ENCODE data around the gene PDGFD.

The PDGFD gene

DNA sequence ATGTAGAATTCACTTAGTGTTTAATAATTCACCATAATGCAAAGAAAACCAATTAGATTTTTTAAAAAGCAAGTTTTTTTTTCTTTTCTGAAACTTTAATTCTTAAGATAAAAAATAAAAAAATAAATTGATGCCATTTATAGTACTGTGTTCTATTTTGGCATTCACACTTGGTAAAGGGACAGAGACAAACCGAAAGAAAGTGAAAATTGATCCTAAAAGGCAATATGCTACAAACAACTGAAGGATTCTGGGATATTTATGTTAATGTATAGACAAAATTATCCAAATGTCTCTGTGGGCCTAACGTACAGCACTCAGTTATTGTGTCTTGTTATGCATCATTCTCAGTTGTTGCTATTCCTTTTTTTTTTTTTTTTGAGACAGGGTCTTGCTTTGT, 169.4 kb downstream of the PDGFD start:
- DNase-seq, result no peak

DNA sequence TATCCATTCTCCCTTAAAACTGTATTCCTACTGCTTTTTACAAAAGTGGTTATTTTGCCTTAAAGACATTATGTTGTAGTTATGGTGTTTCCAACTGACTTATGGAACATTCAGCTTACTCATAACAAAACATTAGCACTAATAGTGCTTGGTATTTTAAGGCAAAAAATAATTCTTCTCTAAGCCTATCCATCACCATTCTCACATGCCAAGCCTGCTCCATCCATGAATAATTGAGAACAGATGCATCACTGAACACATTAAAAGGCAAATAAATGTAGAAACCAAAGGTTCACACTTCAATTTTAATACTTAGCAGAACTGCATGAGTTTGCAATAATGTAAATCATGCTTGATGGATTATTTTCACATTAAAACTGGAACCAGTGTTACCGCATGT, 169.9 kb downstream of the PDGFD start:
- peak; percentile 91 for DNase-seq

DNA sequence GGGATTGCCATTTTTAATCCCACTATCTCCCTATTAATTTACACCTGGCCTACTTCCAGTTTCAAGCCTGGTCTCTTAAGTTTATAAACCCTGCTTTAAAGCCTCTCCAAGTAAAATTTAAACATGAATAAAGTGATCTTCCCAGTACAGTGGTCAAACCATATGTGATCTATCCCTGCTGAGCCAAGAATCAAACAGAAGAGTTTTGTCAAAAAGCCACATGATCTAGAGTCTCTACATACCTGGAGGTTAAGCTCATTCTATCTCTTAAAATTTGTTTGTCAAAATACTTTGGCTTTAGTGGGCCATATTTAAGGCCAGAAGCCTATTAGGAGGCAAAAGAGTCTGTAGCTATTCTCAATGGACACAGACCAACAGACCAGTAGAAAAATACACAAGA, 170.4 kb downstream of the PDGFD start:
- DNase-seq, result peak; percentile 83

DNA sequence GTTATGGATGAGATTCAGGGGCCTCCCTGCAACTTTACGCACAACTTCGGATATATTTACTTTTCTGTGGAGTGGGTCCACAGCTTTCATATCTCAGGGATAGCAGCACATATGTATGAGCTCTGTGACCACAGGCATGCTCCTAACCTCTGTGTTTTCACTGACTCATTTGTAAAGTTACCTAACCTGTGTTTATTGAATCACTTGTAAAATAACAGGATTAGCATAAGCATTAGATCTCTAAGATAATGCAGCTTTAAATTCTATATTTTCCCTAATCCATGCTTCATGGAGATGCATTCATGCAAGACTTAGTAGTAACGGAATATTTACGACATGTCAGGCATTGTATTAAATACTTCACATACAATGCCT, 175.4 kb downstream of the PDGFD start:
- DNase-seq, result peak; percentile 67

DNA sequence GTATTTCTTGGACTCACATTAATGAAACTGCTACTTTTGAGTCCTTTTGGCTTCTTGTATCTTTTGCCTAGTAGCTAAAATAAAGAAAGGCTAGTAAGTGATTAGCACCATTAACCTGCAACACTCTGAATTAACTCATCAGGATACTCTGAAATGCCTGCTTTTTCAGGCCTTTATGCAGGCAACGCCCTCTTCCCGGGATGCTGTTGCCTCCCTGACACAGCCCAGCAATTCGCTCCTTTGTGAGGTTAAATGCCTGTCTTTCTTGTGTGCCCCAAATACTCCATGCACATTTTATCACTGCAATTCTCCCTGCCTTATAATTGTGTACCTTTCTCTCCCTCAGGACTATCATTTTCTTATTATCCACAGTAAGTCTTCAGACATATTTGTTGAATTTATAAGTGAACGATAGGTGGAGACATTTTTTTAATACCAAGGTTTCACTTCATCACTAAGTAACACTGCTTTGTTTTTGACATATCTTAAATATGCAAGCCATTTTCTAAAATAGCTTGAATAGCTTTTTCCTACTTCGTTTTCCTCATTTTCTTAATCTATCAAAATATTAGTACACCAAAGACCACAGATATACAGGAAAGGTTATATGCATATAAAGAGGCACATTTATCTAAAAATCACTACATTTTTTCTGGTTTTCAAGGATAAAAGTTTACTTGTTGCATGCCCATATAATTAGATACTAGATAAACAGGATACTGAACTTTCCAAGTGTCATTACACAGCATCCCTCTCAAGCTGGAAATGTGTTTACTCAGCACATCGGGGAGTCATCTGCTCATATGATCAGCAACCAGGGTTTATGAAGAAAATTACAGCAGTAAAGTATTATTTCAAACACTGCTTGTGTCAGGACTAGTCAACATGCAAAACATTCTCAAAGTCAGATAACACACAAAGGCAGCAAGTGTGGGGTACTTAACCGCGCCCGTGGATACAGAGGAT, 176.0 kb downstream of the PDGFD start:
- no peak for DNase-seq

DNA sequence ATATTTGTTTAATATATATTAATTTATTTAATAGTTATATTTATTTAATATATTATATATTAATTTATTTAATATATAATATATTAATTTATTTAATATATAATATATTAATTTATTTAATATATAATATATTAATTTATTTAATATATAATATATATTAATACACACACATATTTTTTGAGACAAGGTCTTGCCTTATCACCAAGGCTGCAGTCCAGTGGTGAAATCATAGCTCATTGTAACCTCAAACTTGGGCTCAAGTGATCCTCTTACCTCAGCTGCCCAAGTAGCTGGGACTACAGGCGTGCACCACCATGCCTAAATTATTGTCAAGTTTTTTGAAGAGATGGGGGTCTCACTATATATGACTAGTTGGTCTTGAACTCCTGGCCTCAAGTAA, 178.9 kb downstream of the PDGFD start:
- DNase-seq, result no peak

DNA sequence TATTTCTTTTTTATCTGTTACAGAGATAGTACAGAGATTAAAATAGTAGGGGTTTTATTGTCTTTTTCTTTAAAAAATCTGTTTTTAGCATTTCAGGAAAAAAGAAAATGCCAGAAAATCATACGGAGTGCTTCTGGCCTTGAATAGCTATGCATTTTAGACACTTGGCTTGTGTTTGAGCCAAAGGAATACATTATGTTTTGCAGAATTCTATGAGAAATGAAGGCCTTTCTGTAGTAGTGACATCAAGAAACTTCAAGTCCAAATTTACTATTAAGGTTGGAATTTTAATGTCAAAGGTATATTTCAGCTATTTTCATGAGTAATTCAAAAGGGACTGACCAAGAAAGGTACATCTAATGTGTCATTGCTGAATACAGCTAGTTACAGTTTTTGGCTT, 183.8 kb downstream of the PDGFD start:
- DNase-seq, result no peak

DNA sequence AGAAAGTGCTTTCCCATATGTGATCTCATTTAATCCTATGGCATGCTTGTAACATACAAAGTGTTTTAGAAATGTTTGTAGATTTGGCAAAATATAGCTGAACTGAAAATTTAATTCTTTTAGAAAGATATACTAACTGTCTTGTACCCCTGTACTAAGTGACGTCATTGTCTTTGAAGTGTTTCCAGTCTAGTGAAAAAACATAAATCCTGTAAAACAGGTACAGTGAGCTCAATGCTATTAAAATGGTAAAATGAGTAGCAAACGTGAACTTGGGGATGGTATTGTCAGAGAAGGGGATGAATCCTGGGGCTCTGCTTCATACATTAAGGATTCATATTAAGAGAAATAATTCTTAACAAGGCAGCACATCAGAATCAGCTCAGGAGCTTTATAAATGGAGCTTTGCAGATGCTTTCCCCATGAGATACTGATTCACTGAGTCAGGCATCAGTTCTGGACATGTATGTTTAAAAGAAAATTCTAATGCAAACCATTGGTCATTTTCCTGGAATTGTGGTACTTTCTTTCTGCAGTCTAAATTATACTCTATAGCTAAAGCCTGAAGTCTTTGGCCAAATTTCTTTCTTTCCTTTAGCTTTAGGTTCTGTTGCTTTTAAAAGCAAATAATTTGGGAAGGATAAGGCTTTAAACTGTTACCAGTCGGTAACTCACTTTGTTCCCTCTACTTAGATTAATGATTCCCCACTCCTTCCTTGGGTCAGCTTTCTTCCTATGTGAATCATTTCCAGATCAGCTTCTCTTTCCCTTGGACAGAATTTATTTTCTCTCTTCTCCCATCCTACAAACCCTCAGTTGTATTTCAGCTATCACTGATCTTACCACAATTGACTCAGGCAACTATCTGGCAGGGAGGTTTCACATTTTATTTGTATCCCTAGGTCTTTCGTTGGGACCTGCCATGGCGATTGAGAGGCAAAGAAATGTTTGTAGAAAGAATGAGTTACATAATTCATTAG, 185.0 kb downstream of the PDGFD start:
- peak; percentile 54 for DNase-seq

DNA sequence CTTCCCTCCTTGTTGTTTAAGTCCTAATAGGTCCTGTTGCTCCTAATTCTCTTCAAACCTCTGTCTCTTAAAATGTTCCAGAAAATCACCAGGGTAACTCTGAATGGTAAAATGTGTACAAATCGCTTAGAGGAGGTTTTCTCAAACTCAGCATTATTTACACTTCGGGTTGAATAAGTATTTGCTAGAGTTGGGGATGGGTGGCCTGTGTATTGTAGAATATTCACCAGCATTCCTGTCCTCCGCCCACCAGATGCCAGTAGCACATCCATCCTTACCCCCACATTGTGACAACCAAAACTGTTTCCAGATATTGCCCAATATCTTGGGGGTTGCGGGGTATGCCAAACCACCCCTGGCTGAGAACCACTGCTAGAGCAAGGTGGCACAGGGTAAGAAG, 191.9 kb downstream of the PDGFD start:
- DNase-seq, result no peak

DNA sequence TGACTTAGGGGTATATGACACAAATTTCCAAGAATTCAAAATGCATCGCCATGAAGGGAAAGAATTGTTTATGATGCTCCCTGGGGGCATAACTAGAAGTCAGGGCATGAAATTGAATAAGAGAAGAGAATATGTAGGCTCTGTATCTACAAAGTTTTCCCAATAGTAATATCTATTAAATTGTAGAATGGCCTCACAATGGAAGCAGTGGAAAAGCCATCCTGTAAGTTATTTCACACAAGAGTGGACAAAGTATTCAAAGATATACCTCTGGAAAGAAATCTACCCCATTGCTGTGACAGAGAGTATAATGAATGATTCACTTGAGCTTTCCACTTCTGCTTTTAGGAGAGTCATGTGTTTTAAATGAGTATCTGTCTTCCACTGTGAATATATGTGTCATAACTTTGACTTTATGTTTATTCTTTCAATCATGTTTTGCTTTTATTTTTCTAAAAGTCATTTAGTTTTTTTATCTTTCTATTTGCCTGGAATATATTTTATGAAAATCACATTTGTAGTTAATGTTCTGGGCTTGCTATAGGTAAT, 193.2 kb downstream of the PDGFD start:
- no peak for DNase-seq

DNA sequence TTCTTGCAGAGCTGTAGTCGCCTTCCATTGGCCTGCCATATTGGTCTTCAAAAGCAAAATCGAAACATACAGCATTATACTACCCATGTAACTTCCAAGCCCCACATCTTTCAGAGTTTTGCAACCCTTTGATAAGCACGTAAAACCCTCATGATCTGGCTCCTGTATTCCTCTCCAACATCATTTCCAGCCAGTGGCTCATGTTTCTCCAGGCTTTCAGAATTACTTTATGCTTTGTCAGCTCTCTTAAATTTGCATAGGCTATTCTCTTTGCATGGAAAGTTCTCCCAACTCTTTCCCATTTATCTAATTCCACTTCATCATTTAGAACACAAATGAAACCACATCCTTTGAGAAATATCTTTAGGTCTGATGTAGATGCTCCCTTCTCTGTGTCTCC, 195.3 kb downstream of the PDGFD start:
- DNase-seq, result no peak

DNA sequence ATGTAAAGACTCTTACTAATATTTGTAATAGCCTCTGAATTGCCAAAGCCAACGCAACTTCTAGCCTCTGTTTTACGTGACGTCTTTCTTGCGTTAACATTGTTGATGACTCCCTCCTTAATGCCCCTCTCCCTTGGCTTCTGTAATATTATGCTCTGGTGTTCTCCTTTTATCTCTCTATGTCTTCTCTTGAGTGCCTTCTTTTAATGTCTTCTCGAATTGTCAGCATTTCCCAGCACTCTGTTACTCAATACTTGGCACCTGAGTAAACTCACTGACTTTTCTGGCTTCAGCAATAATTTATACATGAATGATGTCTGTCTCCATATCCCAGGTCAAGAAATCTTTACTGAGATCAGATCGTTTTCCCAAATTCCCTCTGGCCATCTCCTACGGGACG, 196.0 kb downstream of the PDGFD start:
- no peak for DNase-seq

DNA sequence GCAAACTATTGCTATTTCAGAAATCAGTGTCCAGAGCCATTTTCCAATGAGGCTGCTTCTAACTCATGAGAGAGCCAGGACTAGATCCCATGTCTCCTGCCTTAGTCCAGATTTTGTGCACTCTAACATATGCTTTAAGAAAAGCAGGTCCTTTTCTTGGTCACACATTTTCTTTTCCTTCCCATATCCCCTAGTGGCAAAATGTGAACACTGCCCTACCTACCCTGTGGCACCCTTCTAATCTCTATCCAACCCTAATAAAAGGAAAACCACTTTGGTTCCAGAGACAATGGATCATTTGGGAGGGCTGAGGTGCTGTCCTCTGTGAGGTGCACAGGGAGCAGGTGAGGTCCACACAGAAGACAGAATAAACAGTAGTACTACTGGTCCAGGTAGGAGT, 199.6 kb downstream of the PDGFD start:
- DNase-seq, result no peak

DNA sequence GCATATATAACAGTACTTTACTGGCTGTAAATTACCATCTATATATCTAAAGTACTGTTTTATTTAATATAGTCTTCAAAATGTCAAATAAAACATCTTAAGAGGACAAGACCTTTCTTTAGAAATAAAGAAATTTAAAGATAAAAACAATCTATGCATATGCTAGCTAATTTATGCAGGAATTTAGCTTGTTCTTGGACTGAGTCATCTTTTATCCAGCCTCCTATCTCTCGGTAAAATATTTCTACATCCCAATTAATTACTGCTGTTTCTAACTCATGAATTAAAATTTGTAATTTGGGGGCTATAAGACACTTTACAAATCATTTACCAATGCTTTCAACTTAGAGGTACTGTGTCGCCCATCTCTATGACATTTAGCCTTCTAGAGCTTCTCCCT, 200.3 kb downstream of the PDGFD start:
- no peak for DNase-seq

DNA sequence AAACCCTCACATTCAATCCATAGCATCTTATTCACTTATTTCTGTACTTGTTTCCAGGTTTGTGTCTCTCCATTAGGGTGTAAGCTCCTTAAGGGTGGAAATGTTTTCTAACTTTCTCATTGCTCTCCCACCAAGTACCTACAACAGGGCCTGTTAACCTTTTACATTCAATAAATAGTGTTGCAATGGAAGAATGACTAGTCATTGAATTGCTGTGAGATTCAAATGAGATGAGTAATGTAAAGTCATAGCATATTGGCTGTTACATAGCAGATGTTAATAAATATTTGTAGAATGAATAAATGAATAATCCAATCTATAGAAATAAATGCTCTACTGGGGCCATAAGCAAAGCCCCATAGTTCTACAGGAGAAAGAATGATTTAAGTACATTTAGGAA, 202.9 kb downstream of the PDGFD start:
- DNase-seq, result peak; percentile 90

DNA sequence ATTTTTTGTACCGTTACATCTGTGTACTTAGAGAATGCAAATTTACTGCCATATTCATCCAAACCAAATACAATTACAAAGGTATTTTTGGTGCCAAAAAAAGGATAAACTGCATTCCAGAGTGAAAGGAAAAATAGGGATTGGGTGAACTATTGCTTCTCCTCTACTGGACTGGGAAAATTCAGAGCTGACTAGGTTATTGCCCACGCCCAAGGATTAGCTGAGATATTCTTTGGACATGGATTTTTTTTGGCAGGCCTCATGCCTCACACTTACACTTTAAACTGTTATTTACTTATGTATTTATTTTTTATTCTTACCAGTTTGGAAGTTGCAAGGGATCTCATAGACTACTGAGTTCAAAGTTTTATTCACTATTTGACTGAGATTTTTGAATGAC, 203.8 kb downstream of the PDGFD start:
- DNase-seq, result no peak

DNA sequence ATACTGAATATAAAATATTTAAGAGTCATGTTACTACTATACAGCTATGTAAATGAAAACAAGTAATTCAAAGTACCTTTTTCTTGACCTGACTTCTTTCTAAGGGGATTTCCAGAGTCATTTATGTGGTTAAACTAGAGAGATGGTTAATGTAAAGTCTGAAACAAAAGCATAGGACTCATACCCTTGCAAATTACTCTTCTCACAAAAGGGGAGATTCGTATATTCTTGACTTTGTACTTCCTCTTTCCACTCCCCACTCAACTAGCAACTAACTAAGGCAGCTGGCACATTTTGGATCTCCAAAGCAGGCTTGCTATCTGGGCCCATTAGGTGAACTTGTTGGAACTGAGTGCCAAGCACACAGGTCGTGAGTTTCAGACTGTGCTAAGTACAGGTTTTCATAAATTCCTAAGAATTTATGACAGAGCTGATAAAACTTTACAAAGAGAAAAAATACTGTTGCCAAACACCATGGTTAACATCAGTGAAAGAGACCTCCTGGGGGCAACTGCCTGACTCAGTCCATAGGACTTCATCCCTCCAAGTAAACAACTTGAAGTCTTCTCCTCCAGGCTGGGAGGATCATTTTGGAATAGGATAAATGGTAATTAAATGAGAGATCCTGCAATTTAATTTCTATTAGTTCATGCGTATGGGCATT, 204.5 kb downstream of the PDGFD start:
- DNase-seq, result peak; percentile 87

DNA sequence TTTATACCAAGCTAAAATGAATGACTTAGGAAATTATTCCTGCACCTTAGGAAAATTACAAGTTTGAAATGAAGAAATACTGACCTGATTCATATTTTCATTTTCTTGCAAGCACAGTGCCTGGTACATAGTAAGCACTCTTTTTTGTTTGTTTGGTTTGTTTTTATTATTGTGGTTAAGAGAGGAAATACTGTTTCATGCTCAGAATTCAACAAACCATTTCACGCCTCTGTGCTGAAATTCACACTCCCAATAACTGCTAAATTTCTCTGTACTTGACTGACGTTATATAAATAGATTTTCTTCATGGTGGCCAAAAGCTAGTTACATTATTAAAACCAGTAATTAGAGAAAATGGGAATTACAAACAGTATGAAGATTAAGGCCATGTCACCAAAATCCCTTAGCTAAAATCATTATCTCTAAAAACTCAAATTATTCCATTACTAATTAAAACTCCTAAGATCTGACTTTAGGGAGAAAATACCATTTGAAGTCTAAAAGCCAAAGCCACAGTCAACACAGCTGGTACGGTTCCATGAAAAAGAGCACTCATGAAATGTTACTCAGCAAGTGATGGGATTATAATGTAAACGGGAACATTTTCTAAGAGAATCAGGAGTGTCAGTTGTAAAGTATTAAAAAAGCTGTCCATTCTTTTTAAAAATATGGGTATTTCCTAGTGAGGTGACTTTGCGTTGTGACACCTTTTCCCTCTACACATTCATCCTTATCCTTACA, 205.3 kb downstream of the PDGFD start:
- no peak for DNase-seq

DNA sequence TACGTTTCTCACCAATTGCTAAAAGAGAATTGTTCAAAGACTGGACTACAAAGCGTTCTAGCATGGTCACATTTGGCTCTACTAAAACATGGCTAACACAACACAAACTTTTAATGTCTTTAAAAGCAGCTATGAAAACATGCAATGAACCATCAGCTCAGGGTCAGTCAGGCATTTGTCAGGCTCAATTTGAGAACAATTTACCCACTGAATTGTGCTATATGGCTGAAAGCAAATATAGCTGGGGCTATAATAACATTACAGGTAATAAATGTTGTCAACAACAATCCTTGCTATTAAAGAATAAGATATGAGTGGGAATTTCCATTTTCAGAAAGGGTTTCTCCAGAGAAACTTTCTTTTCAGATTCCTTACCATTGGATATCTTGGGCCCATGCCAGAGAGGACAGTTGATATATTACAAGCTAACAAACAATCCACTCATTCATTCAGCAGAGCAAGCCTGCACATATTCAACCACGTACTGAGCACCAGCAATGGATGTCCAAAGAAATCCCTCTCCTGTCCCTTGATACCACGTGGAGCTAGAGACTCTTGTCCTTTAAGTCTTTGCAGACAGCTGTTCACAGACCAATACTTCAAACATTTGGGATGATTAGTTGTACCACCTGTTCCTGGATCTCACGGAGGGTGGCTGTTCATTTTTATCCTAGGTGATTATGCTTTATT, 210.0 kb downstream of the PDGFD start:
- no peak for DNase-seq

DNA sequence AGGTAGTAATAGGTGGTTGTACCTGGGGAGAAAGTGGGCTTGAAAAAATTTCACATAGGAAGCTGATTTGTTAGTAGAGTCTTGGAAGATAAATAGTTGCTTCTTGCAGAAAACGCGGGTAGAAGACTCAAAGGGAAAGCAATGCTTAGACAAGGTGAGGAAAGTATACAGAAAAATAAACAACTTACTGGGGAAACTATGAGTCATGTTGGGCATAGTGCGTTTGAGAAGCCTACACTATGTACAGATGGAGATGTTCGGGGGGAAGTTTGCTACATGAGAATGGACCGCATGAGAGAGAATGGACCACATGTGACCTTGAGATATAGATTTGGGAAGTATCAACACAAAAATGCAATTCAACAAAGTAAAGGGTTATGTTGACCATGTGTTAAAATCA, 214.2 kb downstream of the PDGFD start:
- DNase-seq, result no peak

DNA sequence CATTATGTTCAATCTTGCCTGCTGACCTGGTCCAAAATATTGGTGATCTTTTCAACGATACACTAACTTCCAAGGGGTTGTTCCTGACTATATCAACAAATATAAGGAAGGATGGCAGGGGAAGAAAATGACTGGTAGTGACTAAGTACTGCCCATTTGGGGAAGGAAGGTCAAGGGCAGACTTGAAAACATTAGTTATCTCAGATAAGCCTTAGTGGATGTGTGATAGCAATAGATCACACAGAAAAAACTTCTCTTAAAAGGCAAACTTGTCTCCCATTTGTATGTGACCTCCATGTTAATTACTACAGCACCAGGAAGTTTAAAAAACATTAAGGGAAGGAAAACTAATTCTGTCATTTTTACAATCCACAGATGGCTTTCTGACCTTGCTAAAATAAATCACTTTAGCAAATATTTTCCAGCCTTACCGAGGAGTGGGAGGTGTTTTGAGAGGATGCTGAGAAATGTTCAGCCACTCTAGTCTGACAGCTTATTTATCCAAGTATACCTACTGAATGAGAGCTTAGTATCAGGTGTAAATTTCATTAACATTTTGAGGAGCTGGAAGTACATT, 215.7 kb downstream of the PDGFD start:
- DNase-seq, result no peak
